Measurements from ENCODE around the gene CCDC201.

CCDC201 gene

GRCh38 chr7:45873035-45873354 lies at the start of gene CCDC201:
Gene CCDC201 (minus strand): TSS chr7:45873082. CDS start chr7:45873007, 75 bp downstream.
- H3K27ac Mint-ChIP-seq, result no peak within 1 kb of the TSS
- H3K4me1 Mint-ChIP-seq, result no peaks in the 10 kb centered on the region
- H3K9me3 Mint-ChIP-seq, result no peaks in the 10 kb centered on the region
- no peaks in the 10 kb centered on the region for H3K36me3 Mint-ChIP-seq
- H3K4me3 Mint-ChIP-seq, result no peak within 1 kb of the TSS
- no peak for DNase-seq (ENCODE audit: low spot score in 2 of 2)
- no peak for ATAC-seq

GRCh38 chr7:45921699-45922519 lies 49.0 kb upstream of the CCDC201 start:
- H3K4me3 Mint-ChIP-seq, result peak overlapping the region; percentile 47
- no peaks in the 10 kb centered on the region for H3K36me3 Mint-ChIP-seq
- no peak overlapping the region for H3K27ac Mint-ChIP-seq
- peaks cover 16% of the 10 kb centered on the region for H3K4me1 Mint-ChIP-seq
- no peaks in the 10 kb centered on the region for H3K9me3 Mint-ChIP-seq
- DNase-seq (ENCODE audit: low spot score in 2 of 2) (no peak), ATAC-seq (no peak)

- H3K9me3 Mint-ChIP-seq, result no peaks in the 10 kb centered on the region
- no peaks in the 10 kb centered on the region for H3K36me3 Mint-ChIP-seq
Measured at GRCh38 chr7:45921381-45921698, 48.5 kb upstream of the CCDC201 start.

GRCh38 chr7:45920502-45921380 lies 47.9 kb upstream of the CCDC201 start, which contains the start of gene IGFBP3:
Gene IGFBP3 (minus strand): TSS chr7:45921272. CDS start chr7:45921140, 132 bp downstream.
- no peaks in the 10 kb centered on the region for H3K36me3 Mint-ChIP-seq
- peak within 1 kb of the TSS; percentile 47 for H3K4me3 Mint-ChIP-seq
- ATAC-seq (peak; percentile 31), DNase-seq (ENCODE audit: low spot score in 2 of 2) (no peak)
- H3K9me3 Mint-ChIP-seq, result no peaks in the 10 kb centered on the region
- no peak within 1 kb of the TSS for H3K27ac Mint-ChIP-seq
- peaks cover 20% of the 10 kb centered on the region for H3K4me1 Mint-ChIP-seq

More at GRCh38 chr7:45921381-45921698, 48.5 kb upstream of the CCDC201 start:
- Mint-ChIP-seq H3K4me1 (peaks cover 16% of the 10 kb centered on the region), H3K27ac (no peak overlapping the region), H3K4me3 (peak overlapping the region; percentile 47)
- DNase-seq (ENCODE audit: low spot score in 2 of 2), result no peak
- ATAC-seq, result no peak

DNA sequence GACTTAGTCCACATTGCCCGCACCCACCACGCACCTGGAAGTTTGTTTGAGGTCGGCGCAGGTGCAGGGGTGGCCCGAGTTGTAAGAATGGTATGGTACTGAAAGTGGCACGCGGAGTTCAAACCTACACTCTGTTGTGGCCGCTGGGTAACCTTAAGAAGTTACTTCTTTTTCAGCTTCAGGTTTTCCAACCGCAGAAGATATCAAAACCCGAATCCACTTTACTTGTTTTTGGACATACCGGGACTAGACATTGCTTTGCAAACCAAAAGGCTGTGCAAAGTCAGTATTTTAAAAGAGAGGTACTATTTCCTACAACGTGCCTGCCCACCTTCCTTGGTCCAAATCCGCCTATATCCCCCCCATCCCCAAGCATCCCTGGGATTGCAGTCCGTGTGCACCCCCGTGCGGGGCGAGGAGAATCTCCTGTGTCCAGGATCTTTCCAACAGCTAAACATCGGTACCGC lies 47.1 kb upstream of the CCDC201 start:
- no peaks in the 10 kb centered on the region for H3K9me3 Mint-ChIP-seq
- no peaks in the 10 kb centered on the region for H3K36me3 Mint-ChIP-seq
- no peak overlapping the region for H3K27ac Mint-ChIP-seq
- peak overlapping the region; percentile 45 for H3K4me3 Mint-ChIP-seq
- no peak for ATAC-seq
- peaks cover 23% of the 10 kb centered on the region for H3K4me1 Mint-ChIP-seq
- DNase-seq (ENCODE audit: low spot score in 2 of 2), result no peak

DNA sequence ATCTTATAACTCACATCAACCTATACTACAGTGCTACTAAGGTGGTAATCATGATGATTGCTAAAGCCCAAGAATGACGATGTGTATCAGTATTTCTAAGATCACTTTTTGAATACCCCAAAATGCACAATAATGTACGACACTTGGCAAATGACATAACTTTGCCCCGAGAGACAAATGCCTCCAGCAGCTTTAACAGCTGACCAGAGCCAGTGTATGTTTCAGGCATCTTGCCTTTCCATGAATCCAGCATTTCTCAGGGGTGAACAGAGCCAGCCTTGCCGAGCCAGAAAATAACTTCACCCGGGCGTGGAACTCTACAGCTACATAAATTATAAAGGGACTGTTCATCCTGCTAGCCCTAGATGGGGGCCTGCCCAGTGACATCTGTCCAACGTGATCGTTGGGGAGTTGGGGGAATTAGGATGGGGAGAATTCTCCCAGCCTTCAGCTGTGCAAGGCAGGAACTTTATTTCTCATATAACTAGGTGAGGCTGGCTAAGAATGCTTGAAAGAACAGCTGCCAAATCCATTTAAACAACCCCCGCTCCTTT lies 46.4 kb upstream of the CCDC201 start:
- Mint-ChIP-seq H3K27ac (no peak overlapping the region), H3K4me3 (no peak overlapping the region), H3K36me3 (no peaks in the 10 kb centered on the region), H3K9me3 (no peaks in the 10 kb centered on the region), H3K4me1 (peaks cover 23% of the 10 kb centered on the region)
- ATAC-seq, result no peak
- no peak for DNase-seq (ENCODE audit: low spot score in 2 of 2)

GRCh38 chr7:45918556-45918955 lies 45.7 kb upstream of the CCDC201 start:
- no peaks in the 10 kb centered on the region for H3K36me3 Mint-ChIP-seq
- ATAC-seq, result no peak

DNA sequence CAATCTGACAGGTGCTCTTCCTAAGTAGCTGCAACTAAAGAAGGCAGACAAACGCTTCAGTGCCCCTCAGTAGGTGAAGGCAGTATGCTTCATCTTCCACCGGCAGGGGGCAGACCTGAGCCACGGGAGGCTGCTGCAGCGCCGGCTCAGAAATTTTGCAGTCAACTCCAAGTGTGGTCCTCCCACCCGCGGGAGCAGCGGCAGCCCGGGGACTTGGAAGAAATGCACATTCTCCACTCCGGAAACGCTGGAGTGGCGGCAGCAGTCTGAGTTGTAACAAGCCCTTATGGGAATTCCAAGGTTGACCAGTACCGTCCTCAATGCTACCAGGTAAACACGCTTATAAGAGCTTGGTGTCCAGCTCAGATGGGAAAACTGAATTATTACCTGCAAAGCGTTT lies 44.8 kb upstream of the CCDC201 start:
- Mint-ChIP-seq H3K36me3 (no peaks in the 10 kb centered on the region), H3K9me3 (no peaks in the 10 kb centered on the region), H3K4me3 (no peak overlapping the region), H3K27ac (no peak overlapping the region), H3K4me1 (peaks cover 14% of the 10 kb centered on the region)
- ATAC-seq (peak; percentile 33), DNase-seq (ENCODE audit: low spot score in 2 of 2) (peak; percentile 68 to 86)

More at GRCh38 chr7:45918556-45918955, 45.7 kb upstream of the CCDC201 start:
- Mint-ChIP-seq H3K9me3 (no peaks in the 10 kb centered on the region), H3K4me3 (no peak overlapping the region), H3K4me1 (peaks cover 23% of the 10 kb centered on the region), H3K27ac (no peak overlapping the region)
- no peak for DNase-seq (ENCODE audit: low spot score in 2 of 2)

DNA sequence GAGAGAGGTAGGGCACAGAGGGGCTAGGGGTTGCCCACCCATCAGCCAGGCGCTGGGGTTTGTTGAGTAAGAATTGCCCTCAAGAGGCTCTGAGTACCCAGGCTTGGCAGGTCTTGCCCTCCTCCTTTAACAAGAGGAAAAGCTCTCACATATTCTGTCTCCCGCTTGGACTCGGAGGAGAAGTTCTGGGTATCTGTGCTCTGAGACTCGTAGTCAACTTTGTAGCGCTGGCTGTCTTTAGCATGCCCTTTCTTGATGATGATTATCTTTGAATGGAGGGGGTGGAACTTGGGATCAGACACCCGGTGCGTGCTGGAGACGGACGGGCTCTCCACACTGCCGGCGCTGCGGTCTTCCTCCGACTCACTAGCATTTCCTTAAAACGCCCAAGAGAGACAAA lies 44.2 kb upstream of the CCDC201 start:
- Mint-ChIP-seq H3K4me1 (peaks cover 8% of the 10 kb centered on the region), H3K4me3 (no peak overlapping the region), H3K9me3 (no peaks in the 10 kb centered on the region), H3K27ac (no peak overlapping the region), H3K36me3 (no peaks in the 10 kb centered on the region)
- ATAC-seq (no peak), DNase-seq (ENCODE audit: low spot score in 2 of 2) (no peak)

- ATAC-seq (no peak), DNase-seq (ENCODE audit: low spot score in 2 of 2) (no peak)
- no peak overlapping the region for H3K4me3 Mint-ChIP-seq
- H3K4me1 Mint-ChIP-seq, result peaks cover 7% of the 10 kb centered on the region
- H3K36me3 Mint-ChIP-seq, result no peaks in the 10 kb centered on the region
- H3K27ac Mint-ChIP-seq, result no peak overlapping the region
- no peaks in the 10 kb centered on the region for H3K9me3 Mint-ChIP-seq
Measured at GRCh38 chr7:45915606-45916005, 42.7 kb upstream of the CCDC201 start.

GRCh38 chr7:45914911-45915310 lies 42.0 kb upstream of the CCDC201 start:
- H3K4me1 Mint-ChIP-seq, result peaks cover 7% of the 10 kb centered on the region
- no peak overlapping the region for H3K27ac Mint-ChIP-seq
- no peak overlapping the region for H3K4me3 Mint-ChIP-seq
- no peaks in the 10 kb centered on the region for H3K36me3 Mint-ChIP-seq
- DNase-seq (ENCODE audit: low spot score in 2 of 2), result no peak
- H3K9me3 Mint-ChIP-seq, result no peaks in the 10 kb centered on the region
- no peak for ATAC-seq

DNA sequence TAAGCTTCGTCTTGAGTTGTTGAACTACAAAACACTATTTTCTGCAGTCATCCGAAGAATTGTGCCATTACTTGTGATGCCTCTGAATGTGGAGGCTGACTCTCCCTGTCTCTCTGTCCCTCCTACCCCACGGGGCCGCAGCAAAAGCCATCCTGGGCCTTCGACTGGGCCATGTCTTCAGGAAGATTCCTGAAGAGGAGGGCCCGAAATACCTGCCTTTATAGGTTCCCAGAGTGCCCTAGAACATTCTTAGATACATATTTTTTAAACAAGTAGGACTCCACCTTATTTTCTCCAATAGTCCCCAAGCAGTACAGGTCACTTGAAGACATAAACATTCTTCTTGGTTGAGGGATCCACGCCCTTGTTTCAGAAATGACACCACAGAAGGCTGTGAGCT lies 40.1 kb upstream of the CCDC201 start:
- no peaks in the 10 kb centered on the region for H3K36me3 Mint-ChIP-seq
- H3K4me1 Mint-ChIP-seq, result peaks cover 7% of the 10 kb centered on the region
- H3K4me3 Mint-ChIP-seq, result no peak overlapping the region
- ATAC-seq (no peak), DNase-seq (ENCODE audit: low spot score in 2 of 2) (no peak)
- H3K27ac Mint-ChIP-seq, result no peak overlapping the region
- H3K9me3 Mint-ChIP-seq, result no peaks in the 10 kb centered on the region

DNA sequence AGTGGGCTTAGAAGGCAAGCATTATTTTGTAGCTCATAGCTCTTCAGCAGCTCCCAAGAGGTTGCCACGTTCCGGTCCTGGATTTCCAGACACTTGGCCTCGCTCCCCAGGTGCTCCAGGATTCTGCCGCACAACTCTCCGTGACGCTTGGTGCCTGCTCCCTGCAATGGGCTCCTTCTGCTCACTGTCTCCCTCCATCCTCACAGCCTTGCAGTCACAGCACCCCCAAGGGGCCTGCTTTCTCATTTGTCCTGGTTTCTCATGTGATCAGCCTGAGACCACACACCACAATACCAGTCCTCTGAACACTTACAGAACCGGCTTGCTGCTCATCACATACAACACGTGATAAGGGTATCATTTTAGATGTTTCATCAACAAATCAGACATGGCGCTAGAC lies 38.4 kb upstream of the CCDC201 start:
- H3K27ac Mint-ChIP-seq, result no peak overlapping the region
- DNase-seq (ENCODE audit: low spot score in 2 of 2) (no peak), ATAC-seq (no peak)
- H3K36me3 Mint-ChIP-seq, result no peaks in the 10 kb centered on the region
- no peaks in the 10 kb centered on the region for H3K9me3 Mint-ChIP-seq
- H3K4me1 Mint-ChIP-seq, result peaks cover 7% of the 10 kb centered on the region
- H3K4me3 Mint-ChIP-seq, result no peak overlapping the region

DNA sequence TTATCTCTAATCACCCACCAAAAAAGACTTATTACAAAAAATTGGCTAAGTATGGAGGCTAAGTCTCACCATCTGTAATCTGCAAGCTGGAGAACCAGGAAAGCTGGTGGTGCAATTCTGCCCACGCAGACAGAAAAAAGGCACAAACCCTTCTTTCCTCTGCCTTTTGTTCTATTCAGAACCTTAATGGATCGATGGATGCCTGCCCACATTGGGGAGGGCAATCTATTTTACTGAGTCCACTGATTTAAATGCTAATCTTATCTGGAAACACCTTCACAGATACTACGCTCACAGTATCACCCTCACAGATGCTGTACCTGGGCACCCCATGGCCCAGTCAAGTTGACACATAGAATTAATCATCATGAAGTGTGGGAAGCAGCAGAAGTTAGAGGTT lies 38.0 kb upstream of the CCDC201 start:
- peaks cover 4% of the 10 kb centered on the region for H3K4me1 Mint-ChIP-seq
- no peak for ATAC-seq

GRCh38 chr7:45909561-45909960 lies 36.7 kb upstream of the CCDC201 start:
- Mint-ChIP-seq H3K36me3 (no peaks in the 10 kb centered on the region), H3K4me3 (no peak overlapping the region), H3K4me1 (no peaks in the 10 kb centered on the region), H3K9me3 (no peaks in the 10 kb centered on the region), H3K27ac (no peak overlapping the region)
- DNase-seq (ENCODE audit: low spot score in 2 of 2) (no peak), ATAC-seq (no peak)

More for the DNA sequence above, 38.0 kb upstream of the CCDC201 start:
- DNase-seq (ENCODE audit: low spot score in 2 of 2), result no peak
- Mint-ChIP-seq H3K36me3 (no peaks in the 10 kb centered on the region), H3K9me3 (no peaks in the 10 kb centered on the region), H3K27ac (no peak overlapping the region), H3K4me3 (no peak overlapping the region)
